NCI-H748 treated with DMSO at 0.1 percent for 48 hours (cell line): Measurements from ENCODE around the gene APOC3.

ENCODE experiments used
- DNase-seq: peaks from one replicate; lab custom pipeline; 2025; lab: John Stamatoyannopoulos, UW

Gene APOC3

GRCh38 chr11:116875194-116875593, 45.5 kb downstream of the APOC3 start:
- DNase-seq, result no peak

DNA sequence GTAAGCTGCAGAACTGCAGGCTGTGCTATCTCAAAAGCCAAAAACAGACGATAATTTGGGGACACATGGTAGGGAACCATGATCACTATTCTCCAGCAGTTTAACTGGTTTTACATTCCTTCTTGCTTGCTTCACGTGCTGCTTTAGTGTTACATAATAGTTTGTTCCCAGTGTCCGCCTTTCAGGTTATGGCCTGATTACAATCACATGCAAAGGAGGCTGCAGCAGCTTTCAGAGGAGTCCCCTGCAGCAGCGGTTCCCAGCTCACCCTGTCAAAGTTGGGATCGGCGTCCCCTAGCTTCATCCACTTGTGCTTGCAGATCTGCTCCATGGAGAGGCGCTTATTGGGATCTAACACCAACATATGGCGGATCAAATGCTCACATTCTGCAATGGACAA, 46.9 kb downstream of the APOC3 start:
- no peak for DNase-seq

GRCh38 chr11:116879800-116880625, 50.3 kb downstream of the APOC3 start:
- peak; percentile 9 for DNase-seq

DNA sequence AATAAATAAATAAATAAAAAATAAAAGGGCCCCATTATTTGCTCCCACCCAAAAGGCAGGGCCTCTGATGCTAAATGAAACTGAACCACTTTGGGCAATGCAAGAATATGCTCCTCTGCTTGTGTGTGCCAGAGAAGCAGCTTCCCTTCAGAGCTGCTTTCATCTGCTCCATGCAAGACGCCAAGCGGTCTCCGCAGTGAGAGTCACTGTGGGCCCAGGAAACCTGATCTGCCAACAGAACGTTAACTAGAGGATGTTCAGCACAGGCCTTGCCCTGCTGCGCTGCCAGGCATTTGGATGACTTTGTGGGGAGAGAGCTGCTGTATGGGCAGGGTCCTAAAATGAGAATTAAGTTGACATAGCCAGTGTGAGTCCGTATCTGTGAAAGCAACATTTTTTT, 51.4 kb downstream of the APOC3 start:
- no peak for DNase-seq

DNA sequence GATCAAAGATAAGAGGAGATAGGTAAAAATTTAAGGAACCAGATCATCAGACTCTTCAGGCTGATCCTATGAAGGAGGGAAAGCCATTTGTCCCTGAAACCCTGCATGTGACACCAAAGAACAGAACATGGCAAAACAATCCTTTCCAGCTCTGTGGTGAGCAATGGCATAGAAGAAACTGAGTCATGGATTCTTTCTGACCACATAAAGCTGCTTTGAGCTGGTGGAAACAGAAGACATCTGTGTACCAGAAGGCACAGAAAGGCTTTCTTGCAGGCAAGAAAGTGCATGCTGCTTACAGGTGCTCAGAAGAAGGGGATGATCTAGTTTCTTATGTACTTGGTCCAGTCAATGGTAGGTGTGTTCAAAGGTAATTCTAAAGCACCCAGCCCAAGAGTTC, 52.7 kb downstream of the APOC3 start:
- DNase-seq, result no peak
